NCI-H2107 (cell line): ENCODE measurements around the gene SPAG7.
"Not testable (repeated sequence)": the region's sequence is repeated elsewhere in the genome, so short reads cannot be mapped to it uniquely, and the experiment has no call there.

Source experiments
- DNase-seq: peaks from one replicate; lab custom pipeline; 2025; lab: John Stamatoyannopoulos, UW

Gene SPAG7

DNA sequence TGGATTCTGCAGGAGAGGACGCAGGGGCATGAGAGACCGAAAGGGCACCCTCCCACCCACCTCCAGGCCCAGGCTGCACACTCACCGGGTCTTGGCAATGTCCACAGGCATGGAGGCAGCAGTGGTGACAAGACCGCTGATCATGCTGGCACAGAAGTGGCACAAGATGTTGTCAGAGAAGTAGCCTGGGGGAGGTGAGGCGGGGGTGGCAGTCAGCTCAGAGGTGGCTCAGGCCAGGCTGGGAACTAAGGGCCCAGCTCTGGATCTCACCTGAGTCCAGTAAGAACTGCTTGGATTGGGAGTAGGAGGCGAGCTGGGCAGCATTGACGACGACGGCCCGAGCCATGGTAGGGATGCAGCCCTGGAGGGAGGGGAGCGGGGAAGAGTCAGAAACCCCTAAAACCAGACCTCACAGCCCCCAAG is 29.5 kb downstream of the SPAG7 start:
- no peak for DNase-seq

DNA sequence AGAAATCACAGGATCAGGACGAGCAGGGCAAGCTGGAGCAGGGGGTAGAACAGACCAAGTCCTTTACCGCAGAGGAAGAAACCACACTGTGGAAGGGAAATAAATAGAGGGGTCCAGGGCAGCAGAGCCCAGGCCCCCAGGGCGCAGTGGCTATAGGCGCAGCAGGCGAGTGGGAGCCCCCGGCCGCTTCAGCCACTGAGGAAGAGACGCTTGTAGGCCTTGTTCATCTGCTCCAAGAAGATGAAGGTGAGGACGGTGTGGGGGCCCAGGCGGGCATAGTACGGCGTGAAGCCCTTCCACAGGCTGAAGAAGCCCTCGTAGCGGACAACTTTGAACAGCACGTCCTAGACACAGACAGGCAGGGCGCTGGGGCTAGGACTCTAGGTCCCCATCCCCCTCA is 30.1 kb downstream of the SPAG7 start:
- DNase-seq, result no peak

DNA sequence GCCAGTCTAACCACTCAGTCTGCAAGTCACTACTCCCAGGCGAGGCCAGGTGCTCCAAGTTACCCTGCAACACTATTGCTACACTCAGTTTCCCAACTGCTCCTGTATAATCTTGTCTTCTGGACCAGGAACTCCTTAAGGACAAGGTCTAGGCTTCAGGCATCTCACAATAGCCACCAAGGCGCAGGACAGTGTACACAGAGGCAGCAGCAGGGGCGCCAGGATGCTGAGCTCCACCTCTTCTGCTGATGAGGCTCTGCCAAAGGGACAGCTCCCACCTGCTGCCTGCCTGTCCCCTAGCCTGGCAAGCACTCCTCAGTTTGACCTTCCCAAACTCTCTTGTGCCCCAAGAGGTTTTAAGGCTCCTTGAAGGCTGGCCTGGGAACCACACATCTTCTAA is 31.2 kb downstream of the SPAG7 start:
- no peak for DNase-seq

DNA sequence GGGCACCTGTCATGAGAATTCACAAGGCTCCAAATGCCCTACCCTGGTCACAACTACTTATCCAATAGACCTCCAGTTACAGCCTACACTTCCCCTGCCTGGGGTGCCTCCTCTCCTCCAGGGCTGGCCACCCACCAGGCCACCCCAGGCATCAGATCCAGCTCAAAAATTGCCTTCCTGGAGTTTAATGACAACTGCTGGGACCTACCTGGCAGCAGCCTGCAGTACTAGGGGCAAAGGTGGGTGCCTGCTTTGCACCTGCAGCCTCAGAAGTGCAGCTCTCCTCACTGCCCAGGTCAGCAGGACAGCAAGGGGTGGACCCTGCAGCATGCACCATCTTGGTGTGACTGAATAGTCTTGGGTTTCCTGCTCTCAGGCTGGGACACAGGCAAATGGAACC is 32.0 kb downstream of the SPAG7 start:
- no peak for DNase-seq

DNA sequence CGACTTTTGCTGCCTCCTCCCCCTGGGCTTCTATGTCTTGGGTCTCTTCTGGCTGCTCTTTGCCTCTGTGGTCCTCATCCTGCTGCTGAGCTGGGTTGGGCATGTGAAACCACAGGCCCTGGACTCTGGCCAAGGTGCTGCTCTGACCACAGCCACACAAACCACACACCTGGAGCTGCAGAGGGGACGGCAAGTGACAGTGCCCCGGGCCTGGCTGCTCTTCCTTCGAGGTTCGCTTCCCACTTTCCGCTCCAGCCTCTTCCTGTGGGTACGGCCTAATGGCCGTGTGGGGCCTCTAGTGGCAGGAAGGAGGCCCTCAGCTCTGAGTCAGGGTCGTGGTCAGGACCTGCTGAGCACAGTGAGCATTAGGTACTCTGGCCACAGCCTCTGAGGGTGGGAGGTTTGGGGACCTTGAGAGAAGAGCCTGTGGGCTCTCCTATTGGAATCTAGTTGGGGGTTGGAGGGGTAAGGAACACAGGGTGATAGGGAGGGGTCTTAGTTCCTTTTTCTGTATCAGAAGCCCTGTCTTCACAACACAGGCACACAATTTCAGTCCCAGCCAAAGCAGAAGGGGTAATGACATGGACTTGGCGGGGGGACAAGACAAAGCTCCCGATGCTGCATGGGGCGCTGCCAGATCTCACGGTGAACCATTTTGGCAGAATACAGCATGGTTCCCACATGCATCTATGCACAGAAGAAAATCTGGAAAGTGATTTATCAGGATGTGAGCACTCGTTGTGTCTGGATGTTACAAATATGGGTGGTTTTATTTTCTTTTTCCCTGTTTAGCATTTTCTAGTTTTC is 33.2 kb downstream of the SPAG7 start:
- DNase-seq, result no peak

DNA sequence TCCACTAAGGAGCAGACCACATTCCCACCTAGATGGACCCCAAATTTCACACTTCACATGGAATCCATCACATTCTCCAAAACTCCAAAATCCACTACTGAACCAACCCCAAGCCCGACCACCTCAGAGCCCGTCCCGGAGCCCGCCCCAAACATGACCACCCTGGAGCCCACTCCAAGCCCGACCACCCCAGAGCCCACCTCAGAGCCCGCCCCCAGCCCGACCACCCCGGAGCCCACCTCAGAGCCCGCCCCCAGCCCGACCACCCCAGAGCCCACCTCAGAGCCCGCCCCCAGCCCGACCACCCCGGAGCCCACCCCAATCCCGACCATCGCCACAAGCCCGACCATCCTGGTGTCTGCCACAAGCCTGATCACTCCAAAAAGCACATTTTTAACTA is 34.0 kb downstream of the SPAG7 start:
- no peak for DNase-seq

DNA sequence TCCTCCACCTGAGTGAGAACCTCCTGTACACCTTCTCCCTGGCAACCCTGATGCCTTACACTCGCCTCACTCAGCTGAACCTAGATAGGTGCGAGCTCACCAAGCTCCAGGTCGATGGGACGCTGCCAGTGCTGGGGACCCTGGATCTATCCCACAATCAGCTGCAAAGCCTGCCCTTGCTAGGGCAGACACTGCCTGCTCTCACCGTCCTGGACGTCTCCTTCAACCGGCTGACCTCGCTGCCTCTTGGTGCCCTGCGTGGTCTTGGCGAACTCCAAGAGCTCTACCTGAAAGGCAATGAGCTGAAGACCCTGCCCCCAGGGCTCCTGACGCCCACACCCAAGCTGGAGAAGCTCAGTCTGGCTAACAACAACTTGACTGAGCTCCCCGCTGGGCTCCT is 34.9 kb downstream of the SPAG7 start:
- DNase-seq, result no peak

DNA sequence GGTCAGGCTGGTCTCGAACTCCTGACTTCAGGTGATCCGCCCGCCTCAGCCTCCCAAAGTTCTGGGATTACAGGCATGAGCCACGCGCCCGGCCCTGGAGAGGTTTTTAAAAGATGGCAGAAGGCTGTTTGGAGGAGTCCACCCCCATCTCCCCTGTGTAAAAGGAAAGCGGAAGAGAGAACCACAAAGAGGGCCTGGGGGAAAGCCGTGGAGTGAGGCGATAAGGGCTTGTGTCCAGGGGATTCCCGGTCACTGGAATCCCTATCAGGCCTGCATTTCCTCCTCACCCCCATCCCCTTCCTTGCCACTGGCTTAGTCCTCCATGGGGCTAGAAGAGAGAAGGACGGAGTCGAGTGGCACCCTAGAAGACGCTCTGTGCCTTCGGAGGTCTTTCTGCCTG is 35.7 kb downstream of the SPAG7 start, which contains the start of gene GP1BA:
Gene GP1BA (plus strand): TSS at position 315 of the 400 bp plus-strand sequence. CDS start 328 bp downstream, outside the sequence.
- no peak for DNase-seq

DNA sequence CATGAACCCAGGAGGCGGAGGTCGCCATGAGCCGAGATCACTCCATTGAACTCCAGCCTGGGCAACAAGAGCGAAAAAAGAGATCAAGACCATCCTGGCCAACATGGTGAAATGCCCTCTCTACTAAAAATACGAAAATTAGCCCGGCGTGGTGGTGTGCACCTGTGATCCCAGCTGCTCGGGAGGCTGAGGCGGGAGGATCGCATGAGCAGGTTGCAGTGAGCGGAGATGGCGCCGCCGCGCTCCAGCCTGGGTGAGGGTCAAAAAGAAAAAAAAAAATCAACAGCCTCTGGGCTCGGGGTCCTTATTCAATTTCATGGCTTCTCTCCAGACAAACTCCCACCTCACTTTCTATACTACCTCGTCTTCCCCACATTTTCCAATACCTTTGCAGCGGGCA is 38.7 kb downstream of the SPAG7 start:
- no peak for DNase-seq

DNA sequence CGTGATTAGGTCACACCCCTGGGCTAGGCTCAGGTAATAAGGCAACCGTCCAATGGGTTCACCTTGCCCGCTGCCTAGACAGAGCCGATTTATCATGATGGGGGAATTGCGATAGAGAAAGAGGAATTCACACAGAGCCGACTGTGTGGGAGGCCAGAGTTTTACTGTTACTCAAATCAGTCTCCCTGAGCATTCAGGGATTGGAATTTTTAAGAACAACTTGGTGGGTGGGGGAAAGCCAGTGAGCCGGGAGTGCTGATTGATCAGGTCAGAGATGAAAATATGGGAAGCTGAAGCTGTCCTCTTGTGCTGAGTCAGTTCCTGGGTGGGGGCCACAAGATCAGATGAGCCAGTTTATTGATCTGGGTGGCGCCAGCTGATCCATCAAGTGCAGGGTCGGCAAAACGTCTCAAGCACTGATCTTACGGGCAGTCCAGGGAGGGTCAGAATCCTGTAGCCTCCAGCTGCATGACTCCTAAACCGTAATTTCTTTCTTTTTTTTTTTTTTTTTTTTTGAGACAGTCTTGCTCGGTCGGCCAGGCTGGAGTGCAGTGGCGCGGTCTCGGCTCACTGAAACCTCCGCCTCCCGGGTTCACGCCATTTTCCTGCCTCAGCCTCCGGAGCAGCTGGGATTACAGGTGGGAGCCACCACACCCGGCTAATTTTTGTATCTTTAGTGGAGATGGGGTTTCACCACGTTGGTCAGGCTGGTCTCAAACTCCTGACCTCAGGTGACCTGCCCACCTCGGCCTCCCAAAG is 40.9 kb downstream of the SPAG7 start:
- DNase-seq, result not testable (repeated sequence)

DNA sequence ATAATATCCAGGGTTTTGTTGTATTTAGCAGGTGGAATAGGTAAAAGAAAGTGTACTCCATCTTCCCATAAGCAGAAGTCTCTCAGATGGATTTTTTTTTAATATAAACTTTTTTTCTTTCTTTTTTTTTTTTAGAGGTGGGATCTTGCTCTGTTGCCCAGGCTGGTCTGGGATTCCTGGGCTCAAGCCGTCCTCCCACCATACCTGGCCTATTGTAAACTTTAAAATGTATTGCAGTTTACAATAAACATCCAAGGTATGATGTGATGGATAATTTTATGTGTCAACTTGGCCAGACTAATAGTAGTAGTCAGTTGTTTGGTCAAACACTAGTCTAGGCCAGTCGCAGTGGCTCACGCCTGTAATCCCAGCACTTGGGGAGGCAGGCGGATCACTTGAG is 46.3 kb downstream of the SPAG7 start:
- no peak for DNase-seq

DNA sequence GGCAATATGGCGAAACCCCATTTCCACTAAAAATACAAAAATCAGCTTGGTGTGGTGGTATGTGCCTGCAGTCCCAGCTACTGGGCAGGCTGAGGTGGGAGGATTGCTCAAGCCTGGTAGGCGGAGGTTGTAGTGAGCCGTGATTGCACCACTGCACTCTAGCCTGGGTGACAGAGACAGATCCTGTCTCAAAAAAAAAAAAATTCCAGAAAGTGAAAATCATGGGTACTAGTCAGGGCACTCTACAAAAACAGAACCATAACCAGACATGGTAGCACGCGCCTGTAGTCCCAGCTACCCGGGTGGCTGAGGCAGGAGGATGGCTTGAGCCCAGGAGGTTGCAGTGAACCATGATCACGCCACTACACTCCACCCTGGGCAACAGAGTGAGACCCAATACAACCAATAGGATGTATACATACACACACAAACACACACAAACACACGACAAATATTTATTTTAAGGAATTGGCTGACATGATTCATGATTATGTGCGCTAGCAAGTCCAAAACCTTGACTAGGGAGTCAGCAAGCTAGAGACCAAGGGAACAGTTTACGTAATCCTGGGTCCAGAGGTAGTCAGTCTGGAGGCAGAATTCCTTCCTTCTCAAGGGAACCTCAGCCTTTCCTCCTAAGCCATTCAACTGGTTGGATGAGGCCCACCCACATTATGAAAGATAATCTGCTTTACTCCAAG is 47.1 kb downstream of the SPAG7 start:
- DNase-seq, result no peak

DNA sequence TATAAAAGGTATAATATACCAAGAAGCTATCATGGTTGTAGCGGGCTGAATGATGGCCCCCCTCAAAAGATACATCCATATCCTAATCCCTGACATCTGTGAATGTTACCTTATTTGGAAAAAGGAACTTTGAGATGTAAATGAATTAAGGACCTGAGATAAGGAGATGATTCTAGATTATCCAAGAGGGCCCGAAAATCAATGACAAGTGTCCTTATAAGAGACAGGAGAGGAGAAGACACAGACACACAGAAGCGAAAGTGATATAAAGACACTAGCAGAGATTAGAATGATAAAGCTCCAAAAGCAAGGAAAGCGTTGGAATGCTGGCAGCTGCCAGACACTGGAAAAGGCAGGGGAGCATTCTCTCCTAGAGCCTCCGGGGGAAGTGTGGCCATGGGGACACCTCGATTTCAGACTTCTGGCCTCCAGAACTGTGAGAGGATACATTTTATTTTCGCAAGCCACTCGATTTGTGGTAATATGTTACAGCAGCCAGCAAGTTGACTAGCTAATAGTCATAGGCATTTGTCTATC is 48.0 kb downstream of the SPAG7 start:
- no peak for DNase-seq

DNA sequence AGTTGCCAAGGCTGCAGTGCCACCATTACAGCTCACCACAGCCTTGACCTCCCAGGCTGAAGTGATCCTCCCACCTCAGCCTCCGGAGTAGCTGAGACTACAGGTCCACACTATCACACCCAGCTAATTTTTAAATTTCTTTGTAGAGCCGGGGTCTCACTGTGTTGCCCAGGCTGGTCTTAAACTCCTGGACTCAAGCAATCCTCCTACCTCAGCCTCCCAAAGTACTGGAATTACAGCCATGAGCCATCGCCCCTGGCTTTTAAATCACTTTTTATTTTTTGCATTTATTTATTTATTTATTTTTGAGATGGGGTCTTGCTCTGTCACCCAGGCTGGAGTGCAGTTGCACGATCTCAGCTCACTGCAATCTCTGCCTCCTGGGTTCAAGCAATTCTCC is 53.1 kb downstream of the SPAG7 start:
- not testable (repeated sequence) for DNase-seq

DNA sequence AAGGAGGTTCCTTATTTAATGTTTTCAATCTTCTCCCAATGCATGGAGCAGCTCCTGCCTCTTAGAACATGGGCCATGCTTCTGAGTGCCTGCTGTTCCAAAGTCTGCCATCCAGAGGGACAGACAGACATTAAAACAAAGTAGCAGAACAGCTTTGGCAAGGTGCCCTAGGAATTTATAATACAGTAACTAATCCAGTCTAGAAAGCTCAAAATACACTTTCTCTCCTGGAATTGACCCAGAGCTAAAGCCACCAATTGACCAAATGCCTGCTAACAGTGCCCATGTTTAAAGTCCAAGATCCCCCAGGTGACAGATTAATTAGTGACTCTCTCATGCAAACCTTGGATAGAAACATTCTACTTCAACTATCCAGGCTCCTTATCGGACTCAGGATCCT is 53.6 kb downstream of the SPAG7 start:
- no peak for DNase-seq
